ENCODE data around the gene STK33.

STK33 gene

GRCh38 chr11:8375932-8376331, 218.1 kb downstream of the STK33 start:
- DNase-seq: no peak

- no peak for DNase-seq
Measured at GRCh38 chr11:8375460-8375859, 218.6 kb downstream of the STK33 start.

- no peak for DNase-seq
Measured at GRCh38 chr11:8374716-8375115, 219.3 kb downstream of the STK33 start.

- no peak for DNase-seq
Measured at GRCh38 chr11:8373519-8374432, 220.3 kb downstream of the STK33 start.

- no peak for DNase-seq
Measured at GRCh38 chr11:8372641-8373381, 221.2 kb downstream of the STK33 start.

GRCh38 chr11:8371516-8371884, 222.5 kb downstream of the STK33 start:
- no peak for DNase-seq

- DNase-seq: no peak
Measured at GRCh38 chr11:8370812-8371515, 223.1 kb downstream of the STK33 start.

GRCh38 chr11:8369592-8370205, 224.3 kb downstream of the STK33 start:
- DNase-seq: no peak

- DNase-seq: no peak
Measured at GRCh38 chr11:8368772-8369171, 225.3 kb downstream of the STK33 start.

GRCh38 chr11:8368194-8368593, 225.8 kb downstream of the STK33 start:
- no peak for DNase-seq

GRCh38 chr11:8366316-8366715, 227.7 kb downstream of the STK33 start:
- no peak for DNase-seq

- DNase-seq: no peak
Measured at GRCh38 chr11:8365216-8365941, 228.6 kb downstream of the STK33 start.

GRCh38 chr11:8363921-8364320, 230.1 kb downstream of the STK33 start:
- DNase-seq: no peak

- no peak for DNase-seq
Measured at GRCh38 chr11:8362899-8363298, 231.1 kb downstream of the STK33 start.

GRCh38 chr11:8362491-8362890, 231.5 kb downstream of the STK33 start:
- DNase-seq: no peak

- DNase-seq: no peak
Measured at GRCh38 chr11:8361664-8362210, 232.3 kb downstream of the STK33 start.

GRCh38 chr11:8361206-8361605, 232.8 kb downstream of the STK33 start:
- no peak for DNase-seq

- no peak for DNase-seq
Measured at GRCh38 chr11:8360086-8360828, 233.8 kb downstream of the STK33 start.

- DNase-seq: no peak
Measured at GRCh38 chr11:8359521-8359920, 234.5 kb downstream of the STK33 start.

Measured in nucleus accumbens (tissue), 56 donors.